SK-N-SH (cell line): ENCODE measurements around the gene PARP15.

Source experiments
- EP300 ChIP-seq, 2 experiments: IDR thresholded peaks; 2 replicates each; pipeline versions ENCODE4 v1.4.0 to v1.6.1; 2012; ENCODE audit warnings: borderline replicate concordance in 1 of 2, low read depth in 1 of 2, low read length in 1 of 2
- NRF1 ChIP-seq: IDR thresholded peaks from 2 replicates; pipeline ENCODE4 v1.6.1; 2012; ENCODE audit warnings: low read depth, mild to moderate bottlenecking, low read length
- TAF1 ChIP-seq: IDR thresholded peaks from 2 replicates; pipeline ENCODE4 v1.6.1; 2012; ENCODE audit warnings: low read depth, mild to moderate bottlenecking, low read length, moderate library complexity, borderline replicate concordance
- YY1 ChIP-seq: IDR thresholded peaks from 2 replicates; pipeline ENCODE4 v1.4.0; 2012; ENCODE audit warnings: low read depth, mild to moderate bottlenecking
- TF ChIP-seq, protein P1 (sequence below): fragments of 200-600 bp; sonication (generic); IDR thresholded peaks from 2 replicates; pipeline ENCODE4 v1.6.1; 2017; ENCODE audit warnings: antibody characterized with exemption, mild to moderate bottlenecking, moderate library complexity

DNA sequence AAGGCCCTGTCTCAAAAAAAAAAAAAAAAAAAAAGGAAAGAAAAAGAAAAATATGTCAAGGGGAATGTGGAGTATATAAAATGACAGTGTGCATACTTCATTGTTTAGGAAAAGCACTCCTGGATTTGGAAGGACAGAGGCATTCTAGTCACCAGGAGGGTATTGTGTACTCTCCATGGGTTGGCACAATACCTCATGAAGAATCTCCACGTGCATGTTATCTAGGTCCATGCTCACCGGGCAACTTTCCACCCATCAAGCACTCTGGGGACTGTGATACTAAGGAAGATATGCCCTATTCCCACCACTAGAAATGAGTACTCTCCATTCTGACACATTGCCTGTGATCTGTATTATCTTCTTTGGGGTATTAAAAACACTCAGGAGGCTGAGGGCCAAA lies 47.3 kb upstream of the PARP15 start:
- TF ChIP-seq, protein P1, sequence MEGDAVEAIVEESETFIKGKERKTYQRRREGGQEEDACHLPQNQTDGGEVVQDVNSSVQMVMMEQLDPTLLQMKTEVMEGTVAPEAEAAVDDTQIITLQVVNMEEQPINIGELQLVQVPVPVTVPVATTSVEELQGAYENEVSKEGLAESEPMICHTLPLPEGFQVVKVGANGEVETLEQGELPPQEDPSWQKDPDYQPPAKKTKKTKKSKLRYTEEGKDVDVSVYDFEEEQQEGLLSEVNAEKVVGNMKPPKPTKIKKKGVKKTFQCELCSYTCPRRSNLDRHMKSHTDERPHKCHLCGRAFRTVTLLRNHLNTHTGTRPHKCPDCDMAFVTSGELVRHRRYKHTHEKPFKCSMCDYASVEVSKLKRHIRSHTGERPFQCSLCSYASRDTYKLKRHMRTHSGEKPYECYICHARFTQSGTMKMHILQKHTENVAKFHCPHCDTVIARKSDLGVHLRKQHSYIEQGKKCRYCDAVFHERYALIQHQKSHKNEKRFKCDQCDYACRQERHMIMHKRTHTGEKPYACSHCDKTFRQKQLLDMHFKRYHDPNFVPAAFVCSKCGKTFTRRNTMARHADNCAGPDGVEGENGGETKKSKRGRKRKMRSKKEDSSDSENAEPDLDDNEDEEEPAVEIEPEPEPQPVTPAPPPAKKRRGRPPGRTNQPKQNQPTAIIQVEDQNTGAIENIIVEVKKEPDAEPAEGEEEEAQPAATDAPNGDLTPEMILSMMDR = no peak
- no peak for TF ChIP-seq YY1
- no peak for TF ChIP-seq NRF1
- TF ChIP-seq EP300 (IDR thresholded peaks at IDR 0.05; ENCODE audit: borderline replicate concordance in 1 of 2, low read depth in 1 of 2, low read length in 1 of 2) = no peak
- TF ChIP-seq TAF1 = no peak
